Measurements from ENCODE around the gene ZBTB2.
"Not testable (repeated sequence)": the region's sequence is repeated elsewhere in the genome, so short reads cannot be mapped to it uniquely, and the experiment has no call there.

Gene ZBTB2

GRCh38 chr6:151352410-151353396 lies 38.7 kb downstream of the ZBTB2 start:
- in situ Hi-C loops (cut with MboI; ENCODE audit: low sequenced_read_pairs, unreplicated experiment): no loop called here
- no peak for TF ChIP-seq CTCF (IDR thresholded peaks at IDR 0.05; ENCODE audit: borderline replicate concordance, control extremely low read depth, extremely low read depth, insufficient read depth, missing control alignments)
- no peak for DNase-seq (ENCODE audit: low spot score)

- in situ Hi-C loops (cut with MboI; ENCODE audit: low sequenced_read_pairs, unreplicated experiment): no loop called here
- TF ChIP-seq CTCF (IDR thresholded peaks at IDR 0.05; ENCODE audit: borderline replicate concordance, control extremely low read depth, extremely low read depth, insufficient read depth, missing control alignments): no peak
- no peak for DNase-seq (ENCODE audit: low spot score)
These were observed 39.6 kb downstream of the ZBTB2 start for GRCh38 chr6:151351731-151352130.

- in situ Hi-C loops (cut with MboI; ENCODE audit: low sequenced_read_pairs, unreplicated experiment): no loop called here
- TF ChIP-seq CTCF (IDR thresholded peaks at IDR 0.05; ENCODE audit: borderline replicate concordance, control extremely low read depth, extremely low read depth, insufficient read depth, missing control alignments): no peak
- DNase-seq (ENCODE audit: low spot score): no peak
These were observed 40.1 kb downstream of the ZBTB2 start for GRCh38 chr6:151351146-151351700.

GRCh38 chr6:151350442-151351145 lies 40.8 kb downstream of the ZBTB2 start:
- DNase-seq (ENCODE audit: low spot score): no peak
- TF ChIP-seq CTCF (IDR thresholded peaks at IDR 0.05; ENCODE audit: borderline replicate concordance, control extremely low read depth, extremely low read depth, insufficient read depth, missing control alignments): no peak
- in situ Hi-C loops (cut with MboI; ENCODE audit: low sequenced_read_pairs, unreplicated experiment): no loop called here

GRCh38 chr6:151349651-151350270 lies 41.6 kb downstream of the ZBTB2 start:
- in situ Hi-C loops (cut with MboI; ENCODE audit: low sequenced_read_pairs, unreplicated experiment): no loop called here
- TF ChIP-seq CTCF (IDR thresholded peaks at IDR 0.05; ENCODE audit: borderline replicate concordance, control extremely low read depth, extremely low read depth, insufficient read depth, missing control alignments): no peak
- no peak for DNase-seq (ENCODE audit: low spot score)

GRCh38 chr6:151342750-151343149 lies 48.6 kb downstream of the ZBTB2 start:
- in situ Hi-C loops (cut with MboI; ENCODE audit: low sequenced_read_pairs, unreplicated experiment); DNase-seq (ENCODE audit: low spot score): not testable (repeated sequence)
